ENCODE results near the gene ANXA4.

GRCh38 chr2:69744456-69744855, 2.5 kb downstream of the ANXA4 start:
- TF ChIP-seq CTCF (IDR thresholded peaks at IDR 0.05) (no peak), POLR2A (IDR thresholded peaks at IDR 0.05) (no peak)

Measured in thyroid gland (tissue), 4 donors.